ENCODE data around the gene MEOX1.

Gene MEOX1

DNA sequence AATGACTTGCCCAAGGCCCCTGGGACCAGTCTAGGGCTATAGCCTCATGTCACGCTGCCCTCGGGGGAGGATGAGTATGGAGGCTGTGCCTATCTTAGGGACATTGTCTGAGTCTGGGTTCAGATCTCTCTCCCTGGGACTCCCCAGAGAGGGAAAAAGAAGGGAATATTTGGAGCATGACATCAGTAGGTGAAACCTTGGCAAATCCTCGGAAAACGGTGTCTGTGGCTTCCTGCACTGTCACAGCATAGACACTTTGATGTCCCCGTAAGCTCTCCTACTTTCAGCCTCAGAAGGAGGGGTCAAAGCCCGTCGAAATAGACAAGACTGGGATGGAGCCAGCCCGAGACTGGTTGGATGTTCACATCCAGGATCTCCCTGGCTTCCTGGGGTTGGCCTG is 11.3 kb downstream of the MEOX1 start:
- no peak for DNase-seq

- DNase-seq = no peak
These were observed 12.8 kb downstream of the MEOX1 start for GRCh38 chr17:43648916-43649315.

DNA sequence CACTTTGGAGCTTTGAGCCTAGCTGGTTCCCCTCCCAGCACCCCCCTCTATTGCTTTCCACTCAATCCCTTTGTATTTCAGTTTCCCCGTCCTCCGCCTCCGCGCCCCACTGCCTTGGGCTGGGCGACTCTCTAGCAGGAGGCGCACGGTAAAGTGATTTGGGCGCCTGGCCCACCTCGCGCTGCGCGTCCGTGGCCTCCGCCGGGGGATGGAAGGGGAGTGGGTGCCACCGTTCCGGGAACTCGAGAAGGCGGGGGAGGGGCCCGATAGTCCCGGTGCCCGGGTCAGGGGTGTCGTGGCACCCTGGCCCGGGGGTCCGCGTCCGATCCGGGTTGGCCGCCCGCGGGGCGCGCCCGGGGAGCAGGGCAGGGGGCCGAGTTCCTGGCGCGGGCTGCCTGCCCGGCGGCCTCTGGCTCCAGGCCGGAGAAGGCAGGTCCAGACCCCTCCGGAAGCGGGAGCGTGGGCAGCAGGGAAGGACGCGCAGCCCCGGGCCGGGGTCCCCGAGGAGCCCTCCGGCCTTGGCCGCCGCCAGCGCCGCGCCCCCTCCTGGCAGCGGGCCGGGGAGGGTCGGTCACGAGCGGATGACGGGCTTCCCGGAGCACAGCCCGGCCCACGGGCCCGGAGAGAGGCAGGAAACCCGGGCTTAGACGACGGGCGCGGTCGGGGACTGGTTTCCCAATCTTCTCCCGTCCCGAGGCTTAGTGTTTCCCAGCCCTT is 15.8 kb downstream of the MEOX1 start:
- DNase-seq = no peak

- no peak for DNase-seq
These were observed 16.3 kb downstream of the MEOX1 start for GRCh38 chr17:43645450-43645764.

DNA sequence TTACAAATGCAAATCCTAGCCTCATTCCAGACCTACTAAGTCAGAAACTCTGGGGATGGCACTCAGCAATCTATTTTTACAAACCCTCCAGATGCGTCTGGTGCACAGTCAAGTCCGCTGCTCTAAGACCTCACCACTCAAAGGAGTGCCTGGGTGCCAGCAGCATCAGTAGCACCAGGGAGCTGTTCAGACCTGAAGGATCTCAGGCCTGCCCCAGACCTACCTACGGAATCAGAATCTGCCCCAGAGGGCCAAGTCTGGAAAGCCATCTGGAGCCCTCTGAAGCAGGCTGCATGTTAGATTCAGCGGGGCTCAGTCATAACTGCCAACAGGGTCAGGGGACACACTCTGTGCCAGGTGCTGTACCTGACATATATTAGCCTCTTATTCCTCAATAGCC is 17.6 kb downstream of the MEOX1 start:
- DNase-seq = no peak

GRCh38 chr17:43641416-43641815 is 20.3 kb downstream of the MEOX1 start:
- DNase-seq = no peak

DNA sequence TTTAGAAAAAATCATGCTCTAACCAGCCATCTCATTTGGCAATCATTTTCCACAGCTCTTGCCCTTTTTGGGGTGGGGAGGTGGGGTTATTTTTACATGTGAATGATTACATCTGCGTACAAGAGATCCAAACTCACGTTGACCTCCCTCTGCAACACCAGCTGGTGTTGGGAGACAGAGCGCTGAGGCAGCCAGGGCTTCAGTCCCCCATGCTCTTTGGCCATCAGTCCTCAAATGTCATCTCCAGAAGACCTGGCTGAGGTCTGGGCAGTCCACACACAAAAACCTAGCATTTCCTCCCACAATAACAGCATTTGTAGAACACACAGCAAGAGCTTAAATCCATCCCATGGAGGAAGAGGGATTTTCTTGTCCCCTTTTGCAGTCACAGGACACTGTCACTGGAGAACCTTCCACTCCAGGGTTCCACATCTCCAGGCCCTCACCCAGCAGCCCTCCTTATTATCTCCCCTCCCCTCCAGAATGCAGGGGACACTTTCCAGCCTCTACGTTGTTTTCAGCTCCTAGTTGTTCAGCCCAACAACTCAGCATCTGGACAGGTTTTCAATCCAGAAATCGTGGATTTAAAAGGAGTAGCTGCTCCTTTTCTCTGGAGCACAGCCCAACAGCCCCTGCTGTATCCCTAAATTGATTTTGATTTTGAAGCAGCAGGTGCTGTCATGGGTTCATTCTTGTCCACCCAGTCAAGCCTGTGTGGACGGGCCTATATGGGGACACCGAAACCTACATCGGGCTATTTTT is 21.1 kb downstream of the MEOX1 start:
- DNase-seq = no peak

DNA sequence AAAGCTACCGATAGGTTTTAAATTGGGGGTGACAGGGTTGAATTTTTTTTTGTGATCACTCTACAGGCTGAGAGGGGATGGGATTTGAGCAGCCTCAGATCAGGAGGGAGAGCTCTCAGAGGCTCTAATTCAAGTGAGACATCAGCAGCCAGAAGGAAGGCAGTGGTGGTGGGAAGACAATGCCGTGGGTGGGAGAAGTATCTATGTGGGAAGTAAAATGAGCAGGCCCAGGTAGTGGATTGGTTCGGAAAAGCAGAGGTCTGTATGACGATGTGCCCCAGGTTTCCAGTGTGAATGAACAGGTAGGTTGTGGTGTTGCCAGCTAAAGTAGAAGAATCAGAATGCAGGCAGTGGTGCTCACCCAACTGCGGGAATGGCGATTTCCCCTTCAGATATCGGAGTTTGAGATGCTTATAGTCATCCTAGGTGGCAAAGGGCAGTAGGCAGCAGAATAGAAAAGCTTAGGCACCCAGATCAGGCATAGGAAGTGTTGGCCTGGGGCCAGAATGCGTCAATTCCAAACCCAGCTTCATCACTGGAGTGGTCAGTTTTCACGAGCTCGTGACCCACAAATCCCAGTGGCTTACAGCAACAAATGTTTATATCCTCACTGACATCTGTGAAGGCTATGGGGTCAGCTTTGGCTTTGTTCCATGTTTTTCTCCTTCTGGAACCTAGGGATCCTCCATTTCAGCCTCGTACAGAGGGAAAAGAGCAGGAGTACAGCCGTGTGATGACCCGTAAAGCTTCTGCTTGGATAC is 24.0 kb downstream of the MEOX1 start:
- no peak for DNase-seq

DNA sequence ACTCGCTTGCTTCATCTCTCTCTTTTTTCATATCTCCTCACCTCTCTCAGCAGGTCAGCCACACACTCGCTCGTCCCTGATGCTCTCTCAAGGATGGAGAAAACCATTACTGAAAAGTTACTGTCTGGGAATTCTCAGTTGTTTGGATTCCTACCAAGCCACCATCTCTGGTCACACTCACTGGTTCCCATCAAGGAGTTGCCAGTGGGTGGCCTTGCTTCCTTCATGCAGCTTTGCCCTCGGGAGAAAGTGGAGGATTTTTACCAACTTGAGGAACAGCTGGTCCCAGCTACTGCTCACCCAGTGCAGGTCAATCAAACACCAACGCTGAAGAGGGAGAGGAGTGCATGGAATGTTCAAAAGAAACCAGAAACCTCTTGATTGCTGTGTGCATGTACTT is 25.3 kb downstream of the MEOX1 start:
- no peak for DNase-seq

GRCh38 chr17:43634591-43635125 is 27.1 kb downstream of the MEOX1 start:
- DNase-seq = no peak

GRCh38 chr17:43632221-43632620 is 29.5 kb downstream of the MEOX1 start:
- no peak for DNase-seq

DNA sequence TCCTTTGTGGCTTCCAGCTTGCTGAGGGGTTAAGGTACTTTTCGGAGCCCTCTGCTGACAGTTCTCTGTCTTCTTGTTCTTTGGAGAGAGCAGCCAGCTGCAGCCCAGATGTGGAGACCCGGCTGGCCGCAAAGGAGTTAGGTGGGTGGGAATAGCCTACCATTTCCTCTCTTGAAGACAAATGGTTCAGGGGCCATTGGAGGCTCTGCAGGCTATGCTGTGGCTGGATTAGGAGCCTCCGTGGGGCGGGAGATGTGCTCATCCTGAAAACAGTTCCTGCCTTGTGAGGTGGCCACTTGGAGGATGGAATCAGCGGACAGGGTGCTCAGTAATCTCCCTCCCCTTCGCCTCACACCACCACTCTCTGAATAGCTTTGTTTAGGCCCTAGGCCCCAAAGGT is 30.3 kb downstream of the MEOX1 start:
- no peak for DNase-seq

DNA sequence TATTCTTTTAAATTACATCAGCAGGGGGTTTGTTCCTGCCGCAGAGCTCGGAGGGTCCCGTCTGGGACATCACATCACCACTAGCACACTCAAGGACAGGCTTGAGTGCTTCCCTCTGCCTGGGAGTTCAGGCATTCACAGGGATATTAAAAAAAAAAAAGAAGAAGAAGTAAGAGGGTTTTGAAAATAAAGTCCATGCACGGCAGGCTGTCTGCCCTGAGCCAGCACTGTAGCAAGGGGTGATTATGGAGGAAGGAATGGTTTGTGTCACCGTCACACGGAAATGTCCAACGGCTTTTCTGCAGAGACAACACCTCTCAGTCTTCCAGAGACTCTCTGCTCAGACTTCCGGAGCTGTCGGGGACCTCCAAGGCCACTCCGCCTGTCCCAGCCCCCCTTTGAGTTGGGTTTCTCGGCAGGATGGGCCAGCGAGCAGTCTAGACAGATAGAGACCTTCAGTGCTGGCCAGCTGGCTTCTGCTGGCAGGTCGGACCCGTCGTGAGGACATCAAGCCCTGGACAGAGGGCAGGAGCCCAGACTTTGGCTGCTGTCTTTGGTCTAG is 33.6 kb downstream of the MEOX1 start:
- DNase-seq = no peak

GRCh38 chr17:43627653-43628052 is 34.1 kb downstream of the MEOX1 start:
- DNase-seq = no peak

- no peak for DNase-seq
These were observed 35.7 kb downstream of the MEOX1 start for GRCh38 chr17:43626023-43626422.

DNA sequence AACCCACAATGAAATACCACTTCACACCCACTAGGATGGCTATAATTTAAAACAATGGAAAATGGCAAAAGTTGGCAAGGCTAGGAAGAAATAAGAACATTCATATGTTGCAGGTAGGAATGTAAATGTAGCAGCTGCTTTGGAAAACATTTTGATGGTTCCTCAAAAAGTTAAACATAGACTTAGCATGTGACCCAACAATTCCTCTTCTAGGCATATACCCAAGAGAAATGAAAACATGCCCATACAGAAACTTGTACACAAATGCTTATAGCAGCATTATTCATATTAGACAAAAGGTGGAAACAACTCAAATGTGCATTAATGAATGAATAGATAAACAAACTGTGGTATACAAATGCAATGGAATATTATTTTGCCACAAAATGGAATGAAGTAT is 36.1 kb downstream of the MEOX1 start:
- DNase-seq = no peak

GRCh38 chr17:43620581-43620980 is 41.1 kb downstream of the MEOX1 start:
- DNase-seq = no peak

DNA sequence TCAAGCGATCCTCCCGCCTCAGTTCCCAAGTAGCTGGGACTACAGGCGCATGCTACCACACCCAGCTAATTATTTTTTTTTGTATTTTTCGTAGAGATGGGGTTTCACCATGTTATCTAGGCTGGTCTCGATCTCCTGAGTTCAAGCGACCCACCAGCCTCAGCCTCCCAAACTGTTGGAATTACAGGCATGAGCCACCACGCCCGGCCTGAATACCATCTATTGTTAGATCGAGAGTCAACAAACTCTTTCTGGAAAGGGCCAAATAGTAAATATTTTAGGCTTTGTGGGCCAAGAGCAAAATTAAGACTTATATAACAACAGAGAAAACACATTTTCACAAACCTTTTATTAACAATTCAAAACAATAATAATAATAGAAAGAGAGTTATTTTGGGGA is 41.6 kb downstream of the MEOX1 start:
- no peak for DNase-seq

DNA sequence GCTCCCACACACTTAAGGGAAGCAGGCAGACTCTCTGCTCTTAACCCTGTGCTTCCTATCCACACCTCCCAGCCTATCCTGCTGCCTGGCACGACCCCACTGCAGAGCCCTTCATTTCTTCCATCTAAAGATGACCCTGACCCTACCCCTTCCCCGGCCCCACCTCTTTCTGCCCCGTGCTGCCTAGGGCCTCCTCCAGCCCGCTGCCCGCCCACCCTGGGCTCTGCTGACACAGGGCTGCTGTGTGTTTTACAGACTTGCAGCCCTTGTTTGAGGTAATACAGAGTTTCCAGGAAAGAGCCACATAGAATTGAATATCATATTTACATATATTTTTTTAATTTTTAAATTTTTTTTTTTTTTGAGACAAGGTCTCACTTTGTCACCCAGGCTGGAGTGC is 42.0 kb downstream of the MEOX1 start:
- no peak for DNase-seq

DNA sequence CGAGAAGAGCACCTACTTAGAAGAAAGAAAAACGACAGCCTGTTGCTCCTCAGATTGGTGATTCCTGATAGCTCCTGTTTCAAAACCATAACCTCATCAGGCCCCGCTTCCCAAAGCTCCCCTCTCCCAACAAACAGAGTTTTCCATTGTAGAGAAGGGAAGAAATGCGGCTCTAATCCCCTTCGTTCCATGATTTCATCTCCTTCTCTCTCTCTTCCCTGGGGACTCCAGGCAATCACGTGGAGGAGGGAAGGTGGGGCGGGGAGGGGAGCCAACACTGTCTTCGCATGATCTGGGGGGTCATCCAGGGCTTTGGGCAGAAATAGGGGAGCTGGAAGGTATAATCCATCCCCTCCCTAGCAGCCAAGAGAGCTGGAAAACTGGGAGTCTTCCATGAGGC is 43.4 kb downstream of the MEOX1 start:
- no peak for DNase-seq

- DNase-seq = no peak
These were observed 44.9 kb downstream of the MEOX1 start for GRCh38 chr17:43616852-43617251.

DNA sequence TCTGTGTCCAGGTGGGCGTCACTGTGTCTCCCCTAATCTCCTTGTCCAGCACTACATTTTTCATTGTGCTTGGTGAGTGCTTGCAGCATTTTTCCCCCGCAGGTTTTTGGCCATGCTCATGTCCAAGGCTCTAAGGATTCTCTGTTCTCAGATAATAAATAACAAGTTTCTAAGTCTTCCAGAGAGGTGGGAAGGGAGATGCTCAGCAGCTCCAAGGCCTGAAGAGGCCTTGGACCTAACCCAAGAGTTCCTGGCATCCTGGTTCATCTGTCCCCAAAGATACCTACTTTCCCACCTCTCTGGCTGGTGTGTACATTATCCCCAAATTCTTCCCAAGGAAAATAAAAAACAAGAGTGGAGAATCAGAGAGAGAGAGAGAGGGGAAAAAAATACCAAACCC is 45.3 kb downstream of the MEOX1 start:
- DNase-seq = no peak

GRCh38 chr17:43616029-43616351 is 45.7 kb downstream of the MEOX1 start:
- DNase-seq = no peak

Measured in activated gamma-delta T cell (primary cell).